NCI-H524 (cell line): ENCODE measurements around the gene SERPIND1.

Experiments used
- DNase-seq, 2 experiments: peaks; one replicate each; lab custom pipeline; 2025; lab: John Stamatoyannopoulos, UW

The SERPIND1 gene

DNA sequence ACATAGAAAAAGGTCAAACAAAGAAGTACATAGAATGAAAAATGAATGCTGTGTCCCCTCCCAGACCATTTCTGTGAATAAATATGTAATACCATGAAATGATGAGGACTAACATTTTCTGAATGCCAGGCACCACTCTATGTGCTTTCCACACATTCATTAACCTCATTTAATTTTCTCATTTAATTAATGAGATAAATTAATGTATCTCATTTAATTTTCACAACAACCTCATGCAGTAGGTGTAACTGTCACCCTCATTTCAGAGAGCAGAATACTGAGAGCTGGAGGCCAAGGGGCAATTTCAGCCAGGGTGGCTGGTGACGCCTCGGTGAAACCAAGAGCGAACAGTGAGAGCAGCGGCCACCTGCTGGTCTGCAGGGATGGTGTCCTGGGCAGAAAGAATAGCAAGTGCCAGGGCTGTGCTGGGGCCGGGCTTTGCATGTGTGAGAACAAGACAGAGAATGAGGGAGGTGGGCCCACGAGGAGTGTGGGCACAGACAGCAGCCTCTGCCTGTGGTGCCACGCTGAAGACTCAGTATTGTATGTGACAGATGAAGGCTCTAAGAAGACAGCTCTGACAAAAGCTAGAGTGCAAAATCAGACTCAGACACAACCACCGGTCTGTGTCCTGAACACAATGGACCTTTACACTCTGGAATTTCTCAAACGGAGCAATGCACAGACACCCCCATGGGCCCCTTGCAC is 1.8 kb upstream of the SERPIND1 start:
- no peak for DNase-seq

DNA sequence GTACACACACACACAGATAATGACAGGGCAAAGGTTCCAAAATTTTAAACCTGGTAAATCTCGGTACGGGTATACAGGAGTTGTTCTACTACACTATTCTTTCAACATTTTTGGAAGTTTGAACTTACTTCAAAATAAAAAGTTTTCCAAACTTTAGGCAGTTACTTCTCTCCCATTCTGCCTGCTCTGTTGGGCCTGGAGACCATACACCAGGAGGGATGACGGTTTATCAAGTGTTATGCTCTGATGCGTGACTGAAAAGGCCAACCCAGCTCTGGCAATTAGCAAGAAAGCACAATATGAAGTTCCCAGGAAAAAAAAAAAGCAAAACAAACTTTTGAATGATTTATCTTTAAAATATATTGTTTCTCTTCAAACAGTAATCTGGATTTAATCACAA is 969 bp downstream of the SERPIND1 start:
- DNase-seq: no peak

DNA sequence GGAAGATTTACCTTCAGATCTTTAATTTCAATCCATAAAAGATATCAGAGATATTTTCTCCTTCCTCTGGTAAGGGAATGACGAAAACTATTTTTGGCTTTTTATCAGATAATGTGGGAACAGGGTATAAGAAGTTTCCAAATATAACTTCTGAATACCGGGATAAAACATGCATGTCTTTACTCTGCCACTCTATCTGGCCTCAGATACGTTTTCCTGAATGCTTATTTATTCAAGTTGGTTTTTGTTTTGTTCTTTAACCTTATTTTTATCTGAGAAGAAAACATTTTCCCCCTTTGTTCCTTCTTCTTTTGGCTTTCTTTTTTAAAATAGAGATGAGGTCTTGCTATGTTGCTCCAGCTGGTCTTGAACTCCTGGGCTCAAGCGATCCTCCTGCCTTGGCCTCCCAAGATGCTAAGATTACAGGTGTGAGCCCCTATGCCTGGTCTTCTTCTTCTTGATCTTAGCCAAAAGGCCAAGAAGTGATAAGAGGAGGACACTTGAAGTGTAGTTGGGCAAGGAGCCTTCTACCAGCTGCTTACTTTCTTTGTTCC is 1.5 kb downstream of the SERPIND1 start:
- no peak for DNase-seq

DNA sequence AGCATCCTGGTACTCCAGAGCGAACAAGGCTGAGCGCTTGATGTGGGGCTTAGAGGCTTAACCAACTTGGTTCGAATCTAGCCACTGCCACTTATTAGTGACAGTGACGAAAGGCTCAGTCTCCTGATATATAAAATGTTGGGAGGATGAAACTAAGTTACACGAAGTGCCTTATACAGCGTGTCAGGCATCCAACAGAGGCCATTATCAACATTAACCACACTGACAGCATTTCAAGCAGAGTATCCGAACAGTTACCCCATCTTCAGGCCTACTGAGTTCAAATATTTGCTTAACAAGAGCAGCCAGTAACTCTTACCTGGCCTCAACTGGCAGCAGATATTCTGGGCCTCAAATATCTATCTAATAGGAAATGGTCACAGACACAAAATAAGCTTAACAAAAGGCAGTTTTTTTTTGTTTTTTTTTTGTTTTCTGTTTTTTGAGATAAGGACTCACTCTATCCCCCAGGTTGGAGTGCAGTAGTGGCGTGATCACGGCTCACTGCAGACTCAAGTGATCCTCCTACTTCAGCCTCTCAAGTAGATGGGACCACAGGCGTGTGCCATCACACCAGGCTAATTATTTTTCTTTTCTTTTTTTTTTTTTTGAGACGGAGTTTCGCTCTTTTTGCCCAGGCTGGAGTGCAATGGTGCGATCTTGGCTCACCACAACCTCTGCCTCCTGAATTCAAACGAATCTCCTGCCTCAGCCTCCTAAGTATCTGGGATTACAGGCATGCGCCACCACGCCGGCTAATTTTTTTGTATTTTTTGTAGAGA is 2.9 kb downstream of the SERPIND1 start:
- no peak for DNase-seq

DNA sequence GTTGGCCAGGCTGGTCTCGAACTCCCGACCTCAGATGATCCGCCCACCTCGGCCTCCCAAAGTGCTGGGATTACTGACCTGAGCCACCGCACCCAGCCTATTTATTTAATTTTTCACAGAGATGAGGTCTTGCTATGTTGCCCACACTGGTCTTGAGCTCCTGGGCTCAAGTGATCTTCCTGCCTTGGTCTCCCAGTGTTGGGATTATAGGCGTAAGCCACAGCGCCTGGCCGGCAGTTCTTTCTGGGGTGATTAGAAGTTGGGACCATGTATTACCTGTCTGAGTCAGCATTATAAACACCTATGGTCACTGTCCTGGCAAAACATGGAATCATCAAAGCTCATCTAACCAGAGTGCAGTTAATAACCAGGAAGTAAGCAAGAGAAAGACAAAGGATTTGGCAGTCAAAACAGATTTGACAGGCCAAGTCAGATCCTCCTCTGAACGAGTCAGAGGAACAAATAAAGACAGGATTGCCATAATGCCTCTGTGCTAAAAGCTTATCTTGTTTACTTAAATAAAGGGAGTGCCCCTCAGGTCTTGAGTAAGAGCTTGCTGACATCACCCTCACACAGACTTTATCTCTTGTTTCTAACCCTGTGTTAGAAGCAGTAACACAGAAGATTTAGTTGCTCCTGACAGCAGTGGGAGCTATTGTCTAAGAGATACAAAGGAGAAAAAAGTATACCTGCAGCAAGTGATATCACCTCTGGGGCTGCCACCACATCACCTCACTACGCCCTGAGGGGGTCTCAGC is 3.7 kb downstream of the SERPIND1 start:
- DNase-seq: no peak

DNA sequence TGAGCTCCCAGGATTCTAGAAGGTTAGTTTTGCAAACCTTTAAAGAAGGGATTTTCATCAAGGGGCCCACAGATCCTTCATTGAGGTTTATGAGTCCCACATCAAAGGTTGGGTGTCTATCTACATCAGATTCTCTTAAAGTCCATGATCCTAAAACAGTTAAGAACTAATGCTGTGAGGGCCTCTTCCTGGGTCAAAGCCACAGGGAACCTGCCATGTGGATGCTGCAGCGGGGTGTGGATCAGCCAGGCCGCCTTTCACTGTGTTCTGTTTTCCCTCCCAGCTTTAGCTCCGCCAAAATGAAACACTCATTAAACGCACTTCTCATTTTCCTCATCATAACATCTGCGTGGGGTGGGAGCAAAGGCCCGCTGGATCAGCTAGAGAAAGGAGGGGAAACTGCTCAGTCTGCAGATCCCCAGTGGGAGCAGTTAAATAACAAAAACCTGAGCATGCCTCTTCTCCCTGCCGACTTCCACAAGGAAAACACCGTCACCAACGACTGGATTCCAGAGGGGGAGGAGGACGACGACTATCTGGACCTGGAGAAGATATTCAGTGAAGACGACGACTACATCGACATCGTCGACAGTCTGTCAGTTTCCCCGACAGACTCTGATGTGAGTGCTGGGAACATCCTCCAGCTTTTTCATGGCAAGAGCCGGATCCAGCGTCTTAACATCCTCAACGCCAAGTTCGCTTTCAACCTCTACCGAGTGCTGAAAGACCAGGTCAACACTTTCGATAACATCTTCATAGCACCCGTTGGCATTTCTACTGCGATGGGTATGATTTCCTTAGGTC is 5.3 kb downstream of the SERPIND1 start:
- no peak for DNase-seq

DNA sequence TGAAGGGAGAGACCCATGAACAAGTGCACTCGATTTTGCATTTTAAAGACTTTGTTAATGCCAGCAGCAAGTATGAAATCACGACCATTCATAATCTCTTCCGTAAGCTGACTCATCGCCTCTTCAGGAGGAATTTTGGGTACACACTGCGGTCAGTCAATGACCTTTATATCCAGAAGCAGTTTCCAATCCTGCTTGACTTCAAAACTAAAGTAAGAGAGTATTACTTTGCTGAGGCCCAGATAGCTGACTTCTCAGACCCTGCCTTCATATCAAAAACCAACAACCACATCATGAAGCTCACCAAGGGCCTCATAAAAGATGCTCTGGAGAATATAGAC is 5.9 kb downstream of the SERPIND1 start:
- DNase-seq: no peak

DNA sequence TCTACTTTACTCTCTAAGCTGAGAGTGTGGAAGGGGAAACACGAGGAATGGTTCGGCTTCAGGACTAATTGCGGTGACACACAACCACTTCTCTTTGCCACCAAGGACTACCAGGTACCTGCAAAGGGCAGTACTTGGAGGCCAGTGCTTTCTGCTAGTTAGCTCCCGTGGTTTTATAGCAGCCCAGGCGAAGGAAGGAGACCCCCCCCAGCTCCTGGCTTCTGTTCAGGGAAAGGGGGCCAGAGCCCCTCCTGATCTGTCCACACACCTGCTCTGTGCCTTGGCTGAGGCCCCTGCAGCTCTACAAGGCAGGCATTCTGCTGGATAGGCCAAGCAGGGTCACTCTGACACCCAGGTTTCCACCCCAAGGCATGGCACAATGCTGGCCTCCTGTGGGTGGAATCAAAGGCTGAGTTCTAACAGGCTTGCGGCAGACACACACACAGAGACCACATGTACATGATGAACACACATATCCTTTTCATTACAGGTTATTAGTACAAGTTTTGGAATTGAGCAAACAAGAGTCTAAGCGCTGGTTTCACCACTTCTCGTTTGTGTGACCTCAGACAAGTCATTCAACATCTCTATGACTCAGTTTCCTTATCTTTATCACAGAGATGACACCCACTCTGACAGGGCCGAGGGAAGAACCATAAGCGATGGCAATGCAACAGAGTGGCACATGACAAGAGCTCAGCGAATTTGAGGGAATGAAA is 7.5 kb downstream of the SERPIND1 start:
- DNase-seq: no peak

DNA sequence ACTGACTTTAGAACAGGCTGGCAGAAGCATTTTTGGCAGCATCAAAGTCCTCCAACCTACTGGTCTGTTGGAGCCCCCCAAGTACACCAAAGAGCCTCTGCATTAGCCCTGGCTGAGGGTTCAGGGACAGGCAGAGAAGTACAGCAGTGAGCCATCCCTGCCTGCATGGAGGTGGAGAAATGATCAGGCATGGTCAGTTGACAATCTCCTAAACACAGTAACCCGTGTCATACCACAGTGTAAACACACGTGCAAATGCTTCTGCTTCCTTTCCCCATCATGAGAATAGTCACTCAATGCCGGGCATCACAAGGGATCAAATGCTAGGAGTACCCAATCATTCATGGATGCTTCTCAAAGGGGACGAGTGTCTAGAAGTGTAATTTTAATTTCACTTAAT is 8.2 kb downstream of the SERPIND1 start:
- DNase-seq: no peak

DNA sequence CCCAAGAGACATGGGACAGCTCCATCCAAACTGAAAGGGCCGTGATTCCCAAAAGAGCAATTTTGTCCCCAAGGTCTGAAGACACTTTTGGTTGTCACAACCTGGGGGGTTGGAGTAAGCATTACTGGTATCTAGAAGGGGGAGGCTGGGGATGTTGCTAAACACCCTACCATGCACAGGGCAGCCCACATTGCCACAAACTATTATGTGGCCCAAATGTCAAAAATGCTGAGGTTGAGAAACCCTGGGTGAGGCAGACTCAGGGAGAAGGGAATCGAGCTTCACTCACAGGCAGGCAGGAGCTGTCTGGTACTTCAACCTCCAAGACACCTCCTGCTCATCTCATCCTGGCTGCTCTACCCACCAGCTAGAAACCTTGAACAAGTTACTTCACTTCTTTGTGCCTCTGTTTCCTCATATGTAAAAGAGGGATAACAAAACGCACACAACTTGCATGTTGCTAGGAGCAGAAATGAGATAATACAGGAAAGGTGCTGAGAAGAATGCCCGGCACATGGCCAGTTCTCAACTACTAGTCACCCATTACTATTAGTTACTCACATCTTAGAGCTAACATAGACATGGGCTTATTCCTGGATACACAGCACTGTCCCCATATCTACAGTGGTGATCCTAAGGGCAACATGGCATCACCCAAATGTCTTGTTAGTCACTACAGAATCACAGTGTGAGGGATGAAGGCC is 8.8 kb downstream of the SERPIND1 start:
- DNase-seq: no peak

DNA sequence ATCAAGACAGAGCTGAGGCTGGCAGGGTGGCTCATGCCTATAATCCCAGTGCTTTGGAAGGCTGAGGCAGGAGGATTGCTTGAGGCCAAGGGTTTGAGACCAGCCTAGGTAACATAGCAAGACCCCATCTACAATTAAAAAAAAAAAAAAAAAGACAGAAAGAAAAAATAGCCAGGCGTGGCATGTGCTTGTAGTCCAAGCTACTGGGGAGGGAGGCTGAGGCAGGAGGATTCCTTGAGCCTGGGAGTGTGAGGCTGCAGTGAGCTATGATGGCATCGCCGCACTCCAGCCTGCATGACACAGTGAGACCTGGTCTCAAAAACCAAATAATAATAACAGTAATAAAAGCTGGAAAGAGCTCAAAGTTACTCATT is 9.4 kb downstream of the SERPIND1 start:
- no peak for DNase-seq

DNA sequence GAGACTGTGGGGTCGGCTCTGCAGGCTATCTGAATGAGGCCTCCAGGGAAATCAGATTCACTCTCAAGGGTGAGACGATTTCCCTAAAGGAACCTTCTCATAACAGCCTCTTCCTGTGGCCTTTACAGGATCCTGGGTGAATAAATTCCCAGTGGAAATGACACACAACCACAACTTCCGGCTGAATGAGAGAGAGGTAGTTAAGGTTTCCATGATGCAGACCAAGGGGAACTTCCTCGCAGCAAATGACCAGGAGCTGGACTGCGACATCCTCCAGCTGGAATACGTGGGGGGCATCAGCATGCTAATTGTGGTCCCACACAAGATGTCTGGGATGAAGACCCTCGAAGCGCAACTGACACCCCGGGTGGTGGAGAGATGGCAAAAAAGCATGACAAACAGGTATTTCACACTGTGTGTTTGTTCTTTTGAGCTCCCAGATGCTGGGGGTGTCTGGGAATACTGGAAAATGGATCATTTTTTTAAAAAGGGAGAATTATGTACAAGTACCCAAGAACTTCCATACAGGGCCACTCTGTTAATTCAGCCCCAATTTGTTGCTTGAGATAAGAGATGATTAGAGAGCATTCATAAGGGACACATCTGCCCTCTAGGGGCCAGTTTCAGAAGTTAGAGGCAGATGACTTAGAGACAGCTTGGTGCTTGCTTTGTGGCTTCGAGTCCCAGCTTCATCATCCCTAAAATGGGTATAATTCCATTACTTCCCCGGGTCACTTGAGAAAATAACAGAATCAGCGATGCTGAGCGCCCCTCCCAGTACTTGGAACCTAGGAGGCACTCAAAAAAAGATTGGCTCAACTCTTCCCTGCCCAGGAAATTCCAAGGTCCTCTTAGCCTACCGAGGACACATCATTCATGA is 10.2 kb downstream of the SERPIND1 start:
- peak; percentile 8 to 70 for DNase-seq

DNA sequence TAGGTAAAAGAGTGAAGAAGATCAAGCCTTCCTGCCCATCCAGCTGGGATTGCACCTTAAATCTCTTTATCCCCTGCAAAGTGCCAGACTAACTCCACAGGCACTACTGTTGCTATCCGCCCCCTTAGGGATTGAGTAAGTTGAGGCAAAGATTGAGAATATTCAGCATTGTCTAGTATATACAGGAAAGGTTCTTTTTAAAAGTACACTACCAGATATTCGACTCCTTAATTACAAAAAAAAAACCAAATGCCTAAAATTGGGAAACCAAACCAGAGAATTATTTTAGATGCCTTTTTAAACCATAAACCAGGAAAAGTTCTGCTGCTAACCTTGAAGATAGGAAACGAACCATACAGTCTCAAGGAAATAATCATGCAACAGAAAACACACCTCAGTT is 11.5 kb downstream of the SERPIND1 start:
- no peak for DNase-seq

DNA sequence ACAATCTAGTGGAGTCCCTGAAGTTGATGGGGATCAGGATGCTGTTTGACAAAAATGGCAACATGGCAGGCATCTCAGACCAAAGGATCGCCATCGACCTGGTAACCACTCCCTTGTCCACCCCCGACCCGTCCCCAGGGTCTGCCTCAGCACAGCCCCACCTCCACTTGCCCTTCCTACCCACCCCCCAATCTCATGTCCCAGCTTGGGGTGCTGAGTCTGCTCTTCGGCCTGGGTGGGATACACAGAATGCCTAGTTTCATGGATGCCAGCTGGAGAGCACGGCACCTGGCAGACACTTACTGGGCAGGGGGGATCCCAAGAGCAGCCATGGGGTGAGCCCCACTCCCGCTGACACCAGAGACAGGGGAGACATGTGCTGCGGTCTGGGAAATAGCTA is 12.1 kb downstream of the SERPIND1 start:
- no peak for DNase-seq

DNA sequence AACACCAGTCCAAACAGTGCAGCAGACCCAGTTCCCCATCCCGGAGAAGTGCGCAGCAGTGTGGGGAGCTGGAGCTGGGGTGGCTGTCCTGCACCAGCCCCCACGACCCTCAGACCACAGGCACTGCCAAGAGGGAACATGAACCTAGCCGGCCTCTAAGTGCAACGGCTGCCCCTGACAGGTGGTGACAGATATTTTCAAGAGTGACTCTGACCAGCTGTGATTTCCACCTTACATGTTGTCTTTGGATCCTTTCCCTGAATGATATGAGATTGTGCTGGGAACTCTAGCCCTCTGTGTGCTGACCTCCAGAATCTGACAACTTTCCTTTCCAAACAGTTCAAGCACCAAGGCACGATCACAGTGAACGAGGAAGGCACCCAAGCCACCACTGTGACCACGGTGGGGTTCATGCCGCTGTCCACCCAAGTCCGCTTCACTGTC is 12.6 kb downstream of the SERPIND1 start:
- peak; percentile 7 to 61 for DNase-seq

DNA sequence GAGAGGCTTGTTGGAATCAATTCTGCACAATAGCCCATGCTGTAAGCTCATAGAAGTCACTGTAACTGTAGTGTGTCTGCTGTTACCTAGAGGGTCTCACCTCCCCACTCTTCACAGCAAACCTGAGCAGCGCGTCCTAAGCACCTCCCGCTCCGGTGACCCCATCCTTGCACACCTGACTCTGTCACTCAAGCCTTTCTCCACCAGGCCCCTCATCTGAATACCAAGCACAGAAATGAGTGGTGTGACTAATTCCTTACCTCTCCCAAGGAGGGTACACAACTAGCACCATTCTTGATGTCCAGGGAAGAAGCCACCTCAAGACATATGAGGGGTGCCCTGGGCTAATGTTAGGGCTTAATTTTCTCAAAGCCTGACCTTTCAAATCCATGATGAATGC is 13.3 kb downstream of the SERPIND1 start:
- no peak for DNase-seq

DNA sequence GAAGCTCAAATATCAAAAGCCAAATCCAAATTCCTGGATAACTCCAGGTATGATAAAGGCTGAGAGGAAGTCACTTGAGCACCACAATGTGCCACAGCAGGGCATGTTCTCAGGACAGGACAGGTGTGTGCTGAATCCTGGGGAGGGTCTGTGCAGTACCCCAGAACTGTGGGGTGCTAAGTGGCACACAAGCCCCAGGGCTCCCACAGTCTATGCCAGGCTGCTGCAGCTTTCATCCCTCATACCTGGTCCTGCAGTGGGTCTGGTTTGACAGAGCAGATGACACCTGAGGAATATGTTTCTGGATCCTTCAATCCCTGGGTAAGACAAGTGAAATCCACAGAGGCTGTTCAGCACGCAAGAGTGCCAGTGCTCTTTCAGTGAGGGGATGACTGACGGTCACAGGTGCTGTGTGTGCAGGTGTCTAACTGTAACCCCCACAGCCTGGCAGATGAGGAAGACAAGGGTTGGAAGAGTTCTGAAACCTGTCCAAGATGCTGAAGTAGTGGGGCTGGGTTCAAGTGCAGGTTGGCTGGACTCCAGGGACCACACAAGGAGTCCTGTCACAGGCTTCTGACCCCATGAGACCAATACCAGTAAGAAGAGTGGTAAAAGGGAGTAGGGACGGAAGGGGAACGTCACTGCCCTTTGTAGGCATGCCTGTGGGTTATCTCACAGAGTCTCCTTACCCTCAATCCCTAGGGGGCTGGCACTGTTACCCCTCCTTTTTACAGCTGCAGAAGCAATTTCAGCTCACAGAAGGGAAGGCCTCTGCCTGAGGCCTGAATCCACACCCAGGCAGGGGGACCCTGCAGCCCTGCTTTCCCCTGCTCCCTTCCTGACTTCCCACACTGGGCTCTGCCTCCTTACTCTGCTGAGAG is 14.1 kb downstream of the SERPIND1 start:
- peak; percentile 47 to 70 for DNase-seq

DNA sequence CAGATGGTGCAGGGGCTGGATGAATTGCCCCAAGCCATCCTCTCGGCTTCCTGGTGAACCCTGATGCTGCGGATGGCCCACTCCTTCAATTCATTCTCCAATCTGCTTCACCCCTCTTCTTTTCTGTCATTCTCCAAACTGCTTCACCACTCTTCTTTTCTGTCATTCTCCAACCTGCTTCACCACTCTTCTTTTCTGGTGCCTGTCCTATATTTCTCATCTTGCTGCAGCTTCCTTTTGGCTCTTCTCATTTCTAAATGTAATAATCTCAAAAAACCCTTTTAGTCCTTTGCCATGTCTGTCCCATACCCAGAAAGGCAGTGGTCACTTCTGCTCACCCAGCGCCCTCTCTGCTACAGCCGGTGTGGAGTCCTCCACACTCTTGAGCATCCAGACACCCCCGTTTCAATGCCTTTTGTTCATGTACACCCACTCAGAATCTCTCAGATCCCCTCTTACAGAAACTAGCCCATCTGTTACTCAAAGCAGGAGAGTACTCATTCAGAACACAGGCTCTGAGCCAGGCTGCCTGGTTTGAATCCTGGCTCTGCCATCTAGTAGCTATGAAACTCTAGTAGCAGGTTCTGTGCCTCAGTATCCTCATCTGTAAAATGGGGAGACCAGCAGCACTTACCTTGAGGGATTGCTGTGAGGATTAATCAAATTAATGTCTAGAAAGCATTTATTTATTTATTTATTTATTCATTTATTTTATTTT is 14.9 kb downstream of the SERPIND1 start:
- DNase-seq: peak; percentile 56 to 90
